HUES64 (cell line): ENCODE results near the gene KASH5.

Source experiments
- H3K27ac ChIP-seq: 2 replicates; pipeline ENCODE4 v1.7.0; 2013; ENCODE audit warnings: low read depth, low read length, inconsistent platforms
- H3K27me3 ChIP-seq: 2 replicates; pipeline ENCODE4 v1.6.1; 2013; ENCODE audit warnings: mild to moderate bottlenecking, low read length; ENCODE audit not compliant: insufficient read depth
- H3K36me3 ChIP-seq: 2 replicates; pipeline ENCODE4 v1.6.1; 2013; ENCODE audit warnings: mild to moderate bottlenecking, low read length; ENCODE audit not compliant: insufficient read depth
- H3K4me1 ChIP-seq: 2 replicates; pipeline ENCODE4 v1.6.1; 2013; ENCODE audit warnings: mild to moderate bottlenecking, low read length, moderate library complexity; ENCODE audit not compliant: insufficient read depth
- H3K4me3 ChIP-seq: 2 replicates; pipeline ENCODE4 v1.5.1; 2013; ENCODE audit warnings: mild to moderate bottlenecking, low read length, moderate library complexity
- H3K9ac ChIP-seq: 2 replicates; pipeline ENCODE4 v1.6.1; 2013; ENCODE audit warnings: mild to moderate bottlenecking, low read depth, low read length
- H3K9me3 ChIP-seq: 2 replicates; pipeline ENCODE4 v1.6.1; 2013; ENCODE audit warnings: low read depth, low read length; ENCODE audit not compliant: insufficient read depth
- WGBS: fragments of 150-250, 120-280 bp; methylation state at CpG from one replicate; pipeline ENCODE4 v1.1.7; 2013; ENCODE audit warnings: missing lambda C conversion rate; 5-methylcytosine and 5-hydroxymethylcytosine counted together

KASH5 gene

DNA sequence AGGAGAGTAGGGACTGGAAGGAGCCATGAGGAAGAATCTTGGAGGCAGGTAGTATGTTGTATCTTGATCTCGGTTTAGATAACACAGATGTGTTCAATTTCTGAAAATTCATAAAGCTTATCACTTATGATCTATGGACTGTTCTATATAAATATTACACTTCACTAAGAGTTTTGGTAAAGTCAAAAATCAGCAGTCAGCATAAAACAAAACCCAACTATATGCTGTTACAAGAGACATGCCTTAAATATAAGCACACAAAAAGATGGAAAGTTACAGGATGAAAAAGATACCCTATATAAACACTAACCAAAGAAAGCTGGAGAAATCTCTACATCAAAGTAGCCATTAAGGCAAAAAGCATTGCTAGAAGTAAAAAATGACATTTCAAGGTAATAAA, 4.5 kb upstream of the KASH5 start:
- Histone ChIP-seq H3K36me3 (no peaks in the 10 kb centered on the region), H3K4me1 (no peaks in the 10 kb centered on the region), H3K27me3 (no peaks in the 10 kb centered on the region), H3K4me3 (no peak overlapping the region), H3K27ac (no peak overlapping the region), H3K9me3 (peaks cover 8% of the 10 kb centered on the region), H3K9ac (no peak overlapping the region)
- WGBS = no CpG with 5 or more reads among the region's 1 CpG

DNA sequence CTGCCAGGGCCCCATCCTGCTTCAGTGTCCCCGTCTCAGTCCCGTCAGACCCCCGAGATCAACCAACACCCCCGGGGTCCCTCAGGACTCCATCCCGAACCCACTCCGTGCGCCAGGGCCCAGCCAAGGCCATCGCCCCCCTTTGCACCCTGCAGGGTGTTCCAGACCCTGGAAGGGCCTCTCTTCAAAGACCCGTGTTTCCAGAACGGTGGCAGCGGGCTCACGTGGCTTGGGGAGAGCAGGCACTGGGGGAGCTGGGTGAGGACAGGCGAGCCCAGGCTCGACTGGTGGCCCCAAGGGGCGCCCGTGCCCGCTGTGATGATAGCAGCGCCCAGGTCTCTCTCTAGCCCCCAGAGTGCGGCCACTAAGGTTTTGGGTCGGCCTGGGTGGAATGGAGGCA, 1.4 kb downstream of the KASH5 start:
- WGBS = 92% methylated on average over 20 of the region's 20 CpGs

GRCh38 chr19:49390131-49390928, 2.3 kb downstream of the KASH5 start:
- Histone ChIP-seq H3K9ac (no peak overlapping the region), H3K4me1 (no peaks in the 10 kb centered on the region)
- 80% methylated on average over 24 of the region's 26 CpGs for WGBS

More for the DNA sequence above, 1.4 kb downstream of the KASH5 start:
- no peaks in the 10 kb centered on the region for H3K4me1 ChIP-seq
- H3K27me3 ChIP-seq = no peaks in the 10 kb centered on the region
- H3K9ac ChIP-seq = no peak overlapping the region
- H3K27ac ChIP-seq = no peak overlapping the region
- no peaks in the 10 kb centered on the region for H3K9me3 ChIP-seq
- H3K36me3 ChIP-seq = no peaks in the 10 kb centered on the region
- H3K4me3 ChIP-seq = no peak overlapping the region

DNA sequence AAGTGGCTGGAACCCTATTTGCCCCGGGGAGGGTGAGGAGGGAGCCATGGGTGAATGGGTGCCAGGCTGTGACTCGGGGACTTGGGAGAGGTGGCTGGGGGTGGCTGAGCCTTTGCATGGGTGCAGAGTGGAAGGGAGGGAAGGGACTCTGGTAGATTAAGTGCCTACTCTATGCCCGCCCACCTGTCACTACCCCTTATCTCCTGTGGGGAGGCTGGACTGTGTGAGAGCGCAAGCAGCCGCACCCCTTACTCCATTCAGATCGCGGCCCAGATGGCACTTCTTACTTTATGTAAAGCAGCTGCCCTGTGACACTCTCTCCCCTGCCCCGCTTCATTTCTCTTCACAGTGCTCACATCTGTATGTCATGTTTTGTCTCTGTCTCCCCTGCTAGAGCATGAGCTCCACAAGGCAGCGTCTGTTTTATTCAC, 2.9 kb downstream of the KASH5 start:
- Histone ChIP-seq H3K36me3 (no peaks in the 10 kb centered on the region), H3K27ac (no peak overlapping the region), H3K27me3 (no peaks in the 10 kb centered on the region), H3K9me3 (no peaks in the 10 kb centered on the region), H3K9ac (no peak overlapping the region), H3K4me3 (no peak overlapping the region), H3K4me1 (no peaks in the 10 kb centered on the region)
- 77% methylated on average over 9 of the region's 9 CpGs for WGBS

More at GRCh38 chr19:49390131-49390928, 2.3 kb downstream of the KASH5 start:
- Histone ChIP-seq H3K9me3 (no peaks in the 10 kb centered on the region), H3K27ac (no peak overlapping the region), H3K27me3 (no peaks in the 10 kb centered on the region), H3K4me3 (no peak overlapping the region), H3K36me3 (no peaks in the 10 kb centered on the region)

GRCh38 chr19:49391581-49392399, 3.7 kb downstream of the KASH5 start:
- 42% methylated on average over 14 of the region's 14 CpGs for WGBS
- Histone ChIP-seq H3K9me3 (no peaks in the 10 kb centered on the region), H3K27ac (no peak overlapping the region), H3K4me3 (no peak overlapping the region), H3K4me1 (no peaks in the 10 kb centered on the region), H3K27me3 (no peaks in the 10 kb centered on the region), H3K9ac (no peak overlapping the region), H3K36me3 (no peaks in the 10 kb centered on the region)

- Histone ChIP-seq H3K27ac (no peak overlapping the region), H3K4me1 (0 out of 2 replicates have a peak, but pooled peaks cover 4% of the 10 kb centered on the region), H3K36me3 (no peaks in the 10 kb centered on the region), H3K9me3 (no peaks in the 10 kb centered on the region), H3K9ac (no peak overlapping the region), H3K27me3 (no peaks in the 10 kb centered on the region), H3K4me3 (no peak overlapping the region)
- WGBS = 90% methylated on average over 4 of the region's 5 CpGs
These were observed 5.8 kb downstream of the KASH5 start for GRCh38 chr19:49393881-49394280.

DNA sequence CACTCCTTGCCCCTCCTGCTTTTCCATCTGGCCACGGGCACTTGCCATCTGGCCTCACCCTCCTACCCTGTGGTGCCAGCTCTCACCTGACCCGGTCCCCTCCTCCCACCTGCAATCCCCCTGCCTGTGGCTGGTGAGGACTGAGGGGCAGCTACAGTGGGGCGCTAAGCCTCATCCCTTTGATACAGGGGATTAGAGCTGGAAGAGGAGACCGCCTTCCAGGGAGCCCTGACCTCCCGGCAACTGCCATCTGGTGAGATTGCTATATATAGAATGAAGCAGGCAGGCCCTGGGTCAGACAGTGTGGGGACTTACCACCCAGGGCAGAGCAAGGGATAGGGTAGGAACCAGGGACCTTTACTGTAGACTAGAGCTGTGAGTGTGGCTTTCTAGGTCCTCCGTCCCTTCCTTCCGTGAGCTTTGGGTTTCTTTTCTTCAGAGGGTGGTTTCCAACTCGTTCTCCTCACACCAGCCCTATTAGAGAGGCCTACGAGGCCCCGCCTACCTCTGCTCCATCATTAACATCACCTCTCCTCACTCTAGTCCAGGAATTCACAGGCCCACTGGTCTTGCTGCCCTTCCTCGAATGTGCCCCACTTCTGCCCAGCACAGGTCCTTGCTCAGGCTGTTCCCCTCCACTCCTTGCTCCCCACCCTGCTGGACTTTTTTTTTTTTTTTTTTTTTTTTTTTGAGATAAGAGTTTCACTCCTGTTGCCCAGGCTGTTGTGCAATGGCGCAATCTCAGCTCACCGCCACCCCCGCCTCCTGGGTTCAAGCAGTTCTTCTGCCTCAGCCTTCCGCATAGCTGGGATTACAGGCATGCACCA, 7.7 kb downstream of the KASH5 start:
- H3K4me3 ChIP-seq = no peak overlapping the region
- no peaks in the 10 kb centered on the region for H3K36me3 ChIP-seq
- no peaks in the 10 kb centered on the region for H3K9me3 ChIP-seq
- H3K4me1 ChIP-seq = 0 out of 2 replicates have a peak, but pooled peaks cover 4% of the 10 kb centered on the region
- 76% methylated on average over 15 of the region's 15 CpGs for WGBS
- no peaks in the 10 kb centered on the region for H3K27me3 ChIP-seq
- H3K27ac ChIP-seq = no peak overlapping the region
- no peak overlapping the region for H3K9ac ChIP-seq

DNA sequence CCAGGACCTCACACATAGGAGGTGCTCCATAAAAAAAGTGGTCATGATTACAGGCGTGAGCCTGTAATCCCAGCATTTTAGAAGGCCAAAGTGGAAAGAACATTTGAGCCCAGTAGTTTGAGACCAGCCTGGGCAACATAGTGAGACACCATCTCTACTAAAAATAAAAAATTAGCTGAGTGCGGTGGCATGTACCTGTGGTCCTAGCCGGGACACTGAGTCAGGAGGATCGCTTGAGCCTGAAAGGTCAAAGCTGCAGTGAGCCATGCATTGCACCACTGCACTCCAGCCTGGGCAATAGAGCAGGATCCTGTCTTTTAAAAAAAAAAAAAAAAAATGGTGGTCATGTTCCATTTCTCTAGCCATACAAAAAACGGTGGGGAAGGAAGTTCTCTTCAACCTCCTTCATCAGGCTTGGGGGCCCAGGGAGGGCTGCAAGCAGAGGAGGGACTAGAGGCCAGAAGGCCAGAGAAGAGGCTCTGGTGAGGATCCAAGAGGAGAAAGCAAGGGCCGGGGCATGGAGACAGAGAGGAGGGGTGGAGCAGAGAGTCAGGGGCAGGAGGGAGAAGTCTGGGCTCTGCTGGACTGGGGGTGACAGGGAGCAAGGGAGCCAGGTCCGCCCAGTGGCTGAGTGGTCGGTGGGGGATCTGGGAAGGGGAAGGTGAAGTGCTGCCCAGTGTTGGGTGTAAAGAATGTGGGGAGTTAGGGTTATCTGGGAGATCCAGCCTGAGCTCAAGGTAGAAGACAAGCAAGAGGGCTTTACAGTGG, 8.9 kb downstream of the KASH5 start:
- no peaks in the 10 kb centered on the region for H3K36me3 ChIP-seq
- 94% methylated on average over 8 of the region's 8 CpGs for WGBS
- no peak overlapping the region for H3K9ac ChIP-seq
- H3K27ac ChIP-seq = no peak overlapping the region
- H3K4me1 ChIP-seq = 0 out of 2 replicates have a peak, but pooled peaks cover 4% of the 10 kb centered on the region
- no peaks in the 10 kb centered on the region for H3K9me3 ChIP-seq
- H3K27me3 ChIP-seq = no peaks in the 10 kb centered on the region
- H3K4me3 ChIP-seq = no peak overlapping the region

DNA sequence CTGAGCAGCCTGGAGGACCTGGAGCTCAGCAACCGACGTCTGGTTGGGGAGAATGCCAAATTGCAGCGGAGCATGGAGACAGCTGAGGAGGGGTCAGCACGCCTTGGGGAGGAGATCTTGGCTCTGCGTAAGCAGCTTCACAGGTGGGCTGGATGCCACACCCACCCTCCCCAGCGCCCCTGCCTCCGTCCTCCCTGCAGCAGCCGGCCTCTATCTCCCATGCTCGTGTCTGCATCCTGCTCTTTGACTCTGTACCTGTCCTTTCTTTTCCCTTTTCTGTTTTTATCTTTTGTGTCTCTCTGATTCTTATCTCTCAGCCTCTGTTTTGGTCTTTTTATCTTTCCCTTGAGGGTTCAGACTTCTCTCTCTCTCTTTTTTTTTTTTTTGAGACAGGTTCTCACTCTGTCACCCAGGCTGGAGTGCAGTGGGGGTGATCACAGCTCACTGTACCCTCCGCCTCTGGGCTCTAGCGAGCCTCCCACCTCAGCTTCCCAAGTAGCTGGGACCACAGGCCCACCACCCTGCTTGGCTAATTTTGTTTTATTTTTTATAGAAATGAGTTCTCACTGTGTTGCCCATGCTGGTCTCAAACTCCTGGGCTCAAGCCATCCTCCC, 10.1 kb downstream of the KASH5 start:
- Histone ChIP-seq H3K9ac (no peak overlapping the region), H3K4me1 (0 out of 2 replicates have a peak, but pooled peaks cover 4% of the 10 kb centered on the region), H3K36me3 (no peaks in the 10 kb centered on the region), H3K9me3 (no peaks in the 10 kb centered on the region), H3K27me3 (no peaks in the 10 kb centered on the region), H3K27ac (no peak overlapping the region), H3K4me3 (no peak overlapping the region)
- 56% methylated on average over 11 of the region's 11 CpGs for WGBS

- 98% methylated on average over 5 of the region's 6 CpGs for WGBS
- Histone ChIP-seq H3K36me3 (no peaks in the 10 kb centered on the region), H3K4me3 (no peak overlapping the region), H3K27ac (no peak overlapping the region), H3K4me1 (peaks cover 11% of the 10 kb centered on the region), H3K27me3 (no peaks in the 10 kb centered on the region), H3K9me3 (no peaks in the 10 kb centered on the region), H3K9ac (no peak overlapping the region)
These were observed 10.9 kb downstream of the KASH5 start for GRCh38 chr19:49398931-49399330.
